ENCODE results near the gene IGSF23. TPM values are rescaled to one million over a fixed set of nuclear protein-coding genes. Genes with fewer than 3 reads are reported as not detected.
"Not testable (repeated sequence)": the region's sequence is repeated elsewhere in the genome, so short reads cannot be mapped to it uniquely, and the experiment has no call there.

Gene IGSF23
- total and polyA plus RNA-seq, 3 donors from 2014 or later, result 0.37 to 0.79 TPM; not detected in 1

DNA sequence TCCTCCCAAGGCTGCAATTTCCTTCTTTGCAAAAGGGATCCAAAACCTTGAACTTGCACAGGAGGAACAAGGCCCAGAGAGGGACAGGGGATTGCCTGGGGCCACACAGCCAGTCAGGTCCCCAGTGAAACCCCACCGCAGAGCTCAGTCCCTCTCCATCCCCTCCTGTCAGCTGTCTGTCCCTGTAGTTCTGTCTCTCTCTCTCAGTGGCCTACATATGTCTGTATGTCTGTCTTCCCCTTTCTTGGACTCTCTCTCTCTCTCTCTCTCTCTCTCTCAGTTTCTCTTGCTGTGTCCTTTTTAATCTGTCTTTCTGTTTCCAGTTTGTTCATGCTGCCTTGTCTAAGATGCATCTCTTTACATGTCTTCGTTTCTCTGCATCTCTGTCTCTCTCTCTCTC lies 69.4 kb downstream of the IGSF23 start:
- H3K27me3 ChIP-seq, result no peaks in the 10 kb centered on the region
- no peak overlapping the region for H3K4me3 ChIP-seq
- H3K27ac ChIP-seq, result no peak overlapping the region
- no peaks in the 10 kb centered on the region for H3K9me3 ChIP-seq
- DNase-seq, result no peak
- H3K4me1 ChIP-seq, result no peaks in the 10 kb centered on the region
- intact Hi-C loops (cut with DNase I; ENCODE audit: low total_unique reads), result no loop called here
- no peaks in the 10 kb centered on the region for H3K36me3 ChIP-seq (ENCODE audit: low read depth, missing control alignments)
- 97 to 98% methylated on average over 2 of the region's 2 CpGs for WGBS, 2 donors
- TF ChIP-seq POLR2A (IDR thresholded peaks at IDR 0.05), result no peak
- TF ChIP-seq, protein P1, sequence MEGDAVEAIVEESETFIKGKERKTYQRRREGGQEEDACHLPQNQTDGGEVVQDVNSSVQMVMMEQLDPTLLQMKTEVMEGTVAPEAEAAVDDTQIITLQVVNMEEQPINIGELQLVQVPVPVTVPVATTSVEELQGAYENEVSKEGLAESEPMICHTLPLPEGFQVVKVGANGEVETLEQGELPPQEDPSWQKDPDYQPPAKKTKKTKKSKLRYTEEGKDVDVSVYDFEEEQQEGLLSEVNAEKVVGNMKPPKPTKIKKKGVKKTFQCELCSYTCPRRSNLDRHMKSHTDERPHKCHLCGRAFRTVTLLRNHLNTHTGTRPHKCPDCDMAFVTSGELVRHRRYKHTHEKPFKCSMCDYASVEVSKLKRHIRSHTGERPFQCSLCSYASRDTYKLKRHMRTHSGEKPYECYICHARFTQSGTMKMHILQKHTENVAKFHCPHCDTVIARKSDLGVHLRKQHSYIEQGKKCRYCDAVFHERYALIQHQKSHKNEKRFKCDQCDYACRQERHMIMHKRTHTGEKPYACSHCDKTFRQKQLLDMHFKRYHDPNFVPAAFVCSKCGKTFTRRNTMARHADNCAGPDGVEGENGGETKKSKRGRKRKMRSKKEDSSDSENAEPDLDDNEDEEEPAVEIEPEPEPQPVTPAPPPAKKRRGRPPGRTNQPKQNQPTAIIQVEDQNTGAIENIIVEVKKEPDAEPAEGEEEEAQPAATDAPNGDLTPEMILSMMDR (IDR thresholded peaks at IDR 0.05), result no peak

DNA sequence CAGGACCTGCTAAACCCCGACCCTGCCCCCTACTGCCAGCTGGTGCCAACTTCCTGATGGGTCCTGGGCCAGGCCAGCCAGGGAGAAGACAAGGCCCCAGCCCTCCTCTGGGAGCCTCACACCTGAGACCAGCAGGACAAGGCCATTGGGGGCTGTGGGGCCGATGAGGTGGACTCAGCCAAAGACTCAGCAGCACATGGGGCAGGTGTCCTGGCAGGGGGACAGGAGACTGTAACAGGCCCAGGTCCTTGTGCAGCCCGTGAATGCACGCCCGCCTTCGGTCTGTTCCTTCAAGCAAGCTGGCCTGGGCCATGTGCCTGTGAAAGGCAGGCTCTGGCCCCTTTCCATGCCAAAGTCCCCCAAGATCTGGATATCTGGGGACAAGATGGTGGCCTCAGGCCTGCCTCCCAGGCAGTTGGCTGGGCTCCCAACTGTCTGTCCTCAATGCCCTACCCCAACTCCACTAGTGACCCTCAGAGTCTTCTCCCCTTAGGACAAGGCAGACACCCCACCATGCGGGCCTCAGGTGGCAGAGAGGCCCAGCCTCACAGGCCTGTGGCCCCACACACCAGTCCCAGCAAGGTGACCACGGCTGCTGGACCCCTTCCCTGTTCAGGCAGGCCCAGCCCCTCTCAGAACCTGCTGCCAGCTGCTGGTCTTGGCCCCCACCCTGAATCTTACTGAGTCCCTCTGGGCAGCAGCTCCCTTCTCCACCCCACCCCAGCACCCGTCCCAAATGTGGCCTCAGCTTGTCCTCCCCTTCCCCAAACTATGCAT lies 70.3 kb downstream of the IGSF23 start:
- Histone ChIP-seq H3K27me3 (no peaks in the 10 kb centered on the region), H3K9me3 (no peaks in the 10 kb centered on the region), H3K27ac (no peak overlapping the region), H3K4me3 (no peak overlapping the region), H3K36me3 (ENCODE audit: low read depth, missing control alignments) (no peaks in the 10 kb centered on the region), H3K4me1 (no peaks in the 10 kb centered on the region)
- no peak for DNase-seq
- TF ChIP-seq POLR2A (IDR thresholded peaks at IDR 0.05), result no peak
- TF ChIP-seq, protein P1 (IDR thresholded peaks at IDR 0.05), result no peak
- WGBS, 2 donors, result 74 to 94% methylated on average over 7 to 9 of the region's 9 CpGs
- intact Hi-C loops (cut with DNase I; ENCODE audit: low total_unique reads), result no loop called here

DNA sequence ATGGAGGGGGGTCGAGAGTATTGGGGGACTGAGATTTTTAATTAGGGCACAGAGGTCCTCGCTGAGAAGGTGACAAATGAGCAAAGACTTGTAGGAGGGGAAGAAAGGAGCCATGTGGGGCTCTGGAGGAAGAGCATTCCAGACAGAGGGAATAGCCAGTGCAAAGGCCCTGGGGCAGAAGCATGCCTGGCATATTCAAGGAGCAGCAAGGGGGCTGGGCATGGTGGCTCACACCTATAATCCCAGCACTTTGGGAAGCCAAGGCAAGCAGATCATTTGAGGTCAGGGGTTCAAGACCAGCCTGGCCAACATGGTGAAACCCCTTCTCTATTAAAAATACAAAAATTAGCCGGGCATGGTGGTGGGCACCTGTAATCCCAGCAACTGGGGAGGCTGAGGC lies 71.0 kb downstream of the IGSF23 start:
- H3K4me3 ChIP-seq; H3K27me3 ChIP-seq; H3K4me1 ChIP-seq; DNase-seq; H3K9me3 ChIP-seq; H3K27ac ChIP-seq; H3K36me3 ChIP-seq (ENCODE audit: low read depth, missing control alignments); intact Hi-C loops (cut with DNase I; ENCODE audit: low total_unique reads): not testable (repeated sequence)
- 88 to 95% methylated on average over 3 of the region's 3 CpGs for WGBS, 2 donors

DNA sequence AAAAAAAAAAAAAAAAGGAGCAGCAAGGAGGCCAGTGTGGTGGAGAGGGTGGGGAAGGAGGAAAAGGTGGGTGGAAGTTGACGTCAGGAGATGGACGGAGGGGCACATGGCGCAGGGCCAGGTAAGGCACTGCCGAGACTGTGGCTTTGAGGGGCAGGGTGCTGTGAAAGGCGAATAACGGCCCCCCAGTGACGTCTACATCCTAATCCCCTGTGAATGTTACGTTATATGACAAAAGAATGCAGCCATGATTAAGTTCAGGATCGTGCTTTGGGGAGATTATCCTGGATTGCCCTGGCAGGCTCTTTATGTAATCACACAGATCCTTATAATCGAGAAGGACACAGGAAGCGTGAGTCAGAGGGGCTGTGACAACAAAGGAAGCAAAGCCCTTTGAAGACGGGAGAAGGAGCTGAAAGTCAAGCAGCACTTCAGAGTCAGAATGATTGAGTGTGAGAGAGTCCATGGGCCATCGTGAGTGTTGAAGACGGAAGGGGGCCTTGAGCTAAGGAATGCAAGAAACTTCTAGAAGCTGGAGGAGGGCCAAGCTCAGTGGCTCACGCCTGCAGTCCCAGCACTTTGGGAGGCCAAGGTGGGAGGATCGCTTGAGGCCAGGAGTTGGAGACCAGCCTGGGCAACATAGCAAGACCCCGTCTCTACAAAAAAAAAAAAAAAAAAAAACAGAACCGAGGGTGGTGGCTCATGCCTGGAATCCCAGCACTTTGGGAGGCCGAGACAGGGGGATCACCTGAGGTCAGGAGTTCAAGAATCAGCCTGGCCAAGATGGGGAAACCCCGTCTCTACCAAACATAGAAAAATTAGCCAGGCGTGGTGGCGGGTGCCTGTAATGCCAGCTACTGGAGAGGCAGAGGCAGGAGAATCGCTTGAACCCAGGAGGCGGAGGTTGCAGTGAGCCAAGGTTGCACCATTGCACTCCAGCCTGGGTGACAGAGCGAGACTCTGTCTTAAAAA lies 71.8 kb downstream of the IGSF23 start:
- no peaks in the 10 kb centered on the region for H3K27me3 ChIP-seq
- H3K4me3 ChIP-seq, result no peak overlapping the region
- TF ChIP-seq POLR2A (IDR thresholded peaks at IDR 0.05), result no peak
- TF ChIP-seq, protein P1 (IDR thresholded peaks at IDR 0.05), result no peak
- DNase-seq, result no peak
- intact Hi-C loops (cut with DNase I; ENCODE audit: low total_unique reads), result no loop called here
- no peak overlapping the region for H3K27ac ChIP-seq
- no peaks in the 10 kb centered on the region for H3K4me1 ChIP-seq
- H3K9me3 ChIP-seq, result no peaks in the 10 kb centered on the region
- no peaks in the 10 kb centered on the region for H3K36me3 ChIP-seq (ENCODE audit: low read depth, missing control alignments)
- WGBS, 2 donors, result 51 to 53% methylated on average over 25 of the region's 25 CpGs

- intact Hi-C loops (cut with DNase I; ENCODE audit: low total_unique reads), result no loop called here
- no peaks in the 10 kb centered on the region for H3K4me1 ChIP-seq
- TF ChIP-seq, protein P1 (IDR thresholded peaks at IDR 0.05), result no peak
- no peak for TF ChIP-seq POLR2A (IDR thresholded peaks at IDR 0.05)
- WGBS, 2 donors, result 73 to 83% methylated on average over 4 of the region's 4 CpGs
- no peak for DNase-seq
- no peak overlapping the region for H3K27ac ChIP-seq
- no peaks in the 10 kb centered on the region for H3K27me3 ChIP-seq
- H3K9me3 ChIP-seq, result no peaks in the 10 kb centered on the region
- H3K4me3 ChIP-seq, result no peak overlapping the region
- H3K36me3 ChIP-seq (ENCODE audit: low read depth, missing control alignments), result no peaks in the 10 kb centered on the region
Observed at GRCh38 chr19:44685877-44686276, 72.5 kb downstream of the IGSF23 start.
